ENCODE measurements around the gene RHOBTB3. TPM values are rescaled to one million over a fixed set of nuclear protein-coding genes. Genes with fewer than 3 reads are reported as not detected.

RHOBTB3 gene
- total and polyA plus RNA-seq, 4 donors, result 10.5 to 59.8 (median 39.8) TPM

DNA sequence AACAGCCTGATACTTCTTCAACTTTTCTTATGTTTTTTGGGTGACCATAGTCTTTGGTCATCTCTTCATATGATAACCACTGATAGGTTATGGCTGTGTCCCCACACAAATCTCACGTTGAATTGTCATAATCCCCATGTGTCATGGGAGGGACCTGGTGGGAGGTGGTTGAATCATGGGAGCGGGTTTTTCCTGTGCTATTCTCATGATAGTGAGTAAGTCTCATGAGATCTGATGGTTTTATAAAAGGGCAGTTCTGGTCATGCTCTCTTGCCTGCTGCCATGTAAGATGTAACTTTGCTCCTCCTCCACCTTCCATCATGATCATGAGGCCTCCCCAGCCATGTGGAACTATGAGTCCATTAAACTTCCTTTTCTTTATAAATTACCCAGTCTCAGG is 8.7 kb downstream of the RHOBTB3 start:
- 91% methylated on average over 2 of the region's 2 CpGs for WGBS
- no peak for DNase-seq (ENCODE audit: low spot score)
- TF ChIP-seq, protein P1, sequence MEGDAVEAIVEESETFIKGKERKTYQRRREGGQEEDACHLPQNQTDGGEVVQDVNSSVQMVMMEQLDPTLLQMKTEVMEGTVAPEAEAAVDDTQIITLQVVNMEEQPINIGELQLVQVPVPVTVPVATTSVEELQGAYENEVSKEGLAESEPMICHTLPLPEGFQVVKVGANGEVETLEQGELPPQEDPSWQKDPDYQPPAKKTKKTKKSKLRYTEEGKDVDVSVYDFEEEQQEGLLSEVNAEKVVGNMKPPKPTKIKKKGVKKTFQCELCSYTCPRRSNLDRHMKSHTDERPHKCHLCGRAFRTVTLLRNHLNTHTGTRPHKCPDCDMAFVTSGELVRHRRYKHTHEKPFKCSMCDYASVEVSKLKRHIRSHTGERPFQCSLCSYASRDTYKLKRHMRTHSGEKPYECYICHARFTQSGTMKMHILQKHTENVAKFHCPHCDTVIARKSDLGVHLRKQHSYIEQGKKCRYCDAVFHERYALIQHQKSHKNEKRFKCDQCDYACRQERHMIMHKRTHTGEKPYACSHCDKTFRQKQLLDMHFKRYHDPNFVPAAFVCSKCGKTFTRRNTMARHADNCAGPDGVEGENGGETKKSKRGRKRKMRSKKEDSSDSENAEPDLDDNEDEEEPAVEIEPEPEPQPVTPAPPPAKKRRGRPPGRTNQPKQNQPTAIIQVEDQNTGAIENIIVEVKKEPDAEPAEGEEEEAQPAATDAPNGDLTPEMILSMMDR (IDR thresholded peaks at IDR 0.05; ENCODE audit: low read depth, low read length, missing input control), result no peak
- TF ChIP-seq, protein P2, sequence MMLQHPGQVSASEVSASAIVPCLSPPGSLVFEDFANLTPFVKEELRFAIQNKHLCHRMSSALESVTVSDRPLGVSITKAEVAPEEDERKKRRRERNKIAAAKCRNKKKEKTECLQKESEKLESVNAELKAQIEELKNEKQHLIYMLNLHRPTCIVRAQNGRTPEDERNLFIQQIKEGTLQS (IDR thresholded peaks at IDR 0.05), result no peak
- TF ChIP-seq NR2F2 (IDR thresholded peaks at IDR 0.05) (no peak), TAF1 (conservative IDR thresholded peaks at IDR 0.05) (no peak), YY1 (IDR thresholded peaks at IDR 0.05) (no peak), RAD21 (IDR thresholded peaks at IDR 0.05) (no peak), SP1 (IDR thresholded peaks at IDR 0.05) (no peak), RXRA (IDR thresholded peaks at IDR 0.05) (no peak), FOXA1 (IDR thresholded peaks at IDR 0.05) (no peak), FOXA2 (IDR thresholded peaks at IDR 0.05) (no peak)
- Histone ChIP-seq H3K9me3 (ENCODE audit: control insufficient read depth in 4 of 4, low read length in 3 of 4) (no peaks in the 10 kb centered on the region), H3K27me3 (ENCODE audit: control insufficient read depth in 4 of 4, insufficient read depth in 4 of 4, low read length in 3 of 4) (no peaks in the 10 kb centered on the region), H3K27ac (ENCODE audit: low read depth in 1 of 2, low read length in 2 of 2) (no peak overlapping the region), H3K4me1 (ENCODE audit: control insufficient read depth in 4 of 4, insufficient read depth in 4 of 4, low read length in 3 of 4) (peaks cover 9 to 42% (median 33%) of the 10 kb centered on the region in 4 donors), H3K4me3 (ENCODE audit: low read depth in 1 of 3, low read length in 3 of 3) (no peak overlapping the region), H3K36me3 (ENCODE audit: control insufficient read depth in 4 of 4, insufficient read depth in 3 of 4, low read depth in 1 of 4, low read length in 3 of 4) (peaks cover 0 to 2% (median 0%) of the 10 kb centered on the region in 4 donors), H3K9ac (ENCODE audit: low read depth in 1 of 2, low read length in 2 of 2) (no peak overlapping the region)

- H3K4me3 ChIP-seq (ENCODE audit: low read depth in 1 of 3, low read length in 3 of 3), result no peak overlapping the region
- H3K9ac ChIP-seq (ENCODE audit: low read depth in 1 of 2, low read length in 2 of 2), result no peak overlapping the region
- H3K27ac ChIP-seq (ENCODE audit: low read depth in 1 of 2, low read length in 2 of 2), result no peak overlapping the region
- H3K27me3 ChIP-seq (ENCODE audit: control insufficient read depth in 4 of 4, insufficient read depth in 4 of 4, low read length in 3 of 4), result no peaks in the 10 kb centered on the region
- WGBS, result 94% methylated on average over 4 of the region's 4 CpGs
- H3K36me3 ChIP-seq (ENCODE audit: control insufficient read depth in 4 of 4, insufficient read depth in 3 of 4, low read depth in 1 of 4, low read length in 3 of 4), result peaks cover 0 to 3% (median under 1%) of the 10 kb centered on the region in 4 donors
- H3K4me1 ChIP-seq (ENCODE audit: control insufficient read depth in 4 of 4, insufficient read depth in 4 of 4, low read length in 3 of 4), result peaks cover 1 to 26% (median 18%) of the 10 kb centered on the region in 4 donors
- DNase-seq (ENCODE audit: low spot score), result no peak
- TF ChIP-seq RAD21 (IDR thresholded peaks at IDR 0.05), result no peak
- TF ChIP-seq NR2F2 (IDR thresholded peaks at IDR 0.05), result no peak
- TF ChIP-seq, protein P1 (IDR thresholded peaks at IDR 0.05; ENCODE audit: low read depth, low read length, missing input control), result no peak
- TF ChIP-seq YY1 (IDR thresholded peaks at IDR 0.05), result no peak
- TF ChIP-seq FOXA1 (IDR thresholded peaks at IDR 0.05), result no peak
- TF ChIP-seq HNF4G (IDR thresholded peaks at IDR 0.05), result no peak
- no peak for TF ChIP-seq SP1 (IDR thresholded peaks at IDR 0.05)
- TF ChIP-seq GABPA (IDR thresholded peaks at IDR 0.05 in 1 of 2, conservative IDR thresholded peaks at IDR 0.05 in 1 of 2), result no peak
- TF ChIP-seq, protein P3, sequence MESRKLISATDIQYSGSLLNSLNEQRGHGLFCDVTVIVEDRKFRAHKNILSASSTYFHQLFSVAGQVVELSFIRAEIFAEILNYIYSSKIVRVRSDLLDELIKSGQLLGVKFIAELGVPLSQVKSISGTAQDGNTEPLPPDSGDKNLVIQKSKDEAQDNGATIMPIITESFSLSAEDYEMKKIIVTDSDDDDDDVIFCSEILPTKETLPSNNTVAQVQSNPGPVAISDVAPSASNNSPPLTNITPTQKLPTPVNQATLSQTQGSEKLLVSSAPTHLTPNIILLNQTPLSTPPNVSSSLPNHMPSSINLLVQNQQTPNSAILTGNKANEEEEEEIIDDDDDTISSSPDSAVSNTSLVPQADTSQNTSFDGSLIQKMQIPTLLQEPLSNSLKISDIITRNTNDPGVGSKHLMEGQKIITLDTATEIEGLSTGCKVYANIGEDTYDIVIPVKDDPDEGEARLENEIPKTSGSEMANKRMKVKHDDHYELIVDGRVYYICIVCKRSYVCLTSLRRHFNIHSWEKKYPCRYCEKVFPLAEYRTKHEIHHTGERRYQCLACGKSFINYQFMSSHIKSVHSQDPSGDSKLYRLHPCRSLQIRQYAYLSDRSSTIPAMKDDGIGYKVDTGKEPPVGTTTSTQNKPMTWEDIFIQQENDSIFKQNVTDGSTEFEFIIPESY (IDR thresholded peaks at IDR 0.05), result no peak
- no peak for TF ChIP-seq RXRA (IDR thresholded peaks at IDR 0.05)
- no peak for TF ChIP-seq MAX (IDR thresholded peaks at IDR 0.05)
- H3K9me3 ChIP-seq (ENCODE audit: control insufficient read depth in 4 of 4, low read length in 3 of 4), result no peaks in the 10 kb centered on the region
These were observed 10.3 kb downstream of the RHOBTB3 start for GRCh38 chr5:95741458-95741857.
